Activated T-cell treated with anti-CD3 and anti-CD28 coated beads for 4 hours (primary cell): ENCODE results near the gene RIMOC1.
"Not testable (repeated sequence)": the region's sequence is repeated elsewhere in the genome, so short reads cannot be mapped to it uniquely, and the experiment has no call there.

Experiments used
- DNase-seq: peaks from one replicate; pipeline ENCODE4 v3.0.0-alpha.2; 2020

RIMOC1 gene

GRCh38 chr5:41892031-41892430 is 12.1 kb upstream of the RIMOC1 start:
- no peak for DNase-seq

DNA sequence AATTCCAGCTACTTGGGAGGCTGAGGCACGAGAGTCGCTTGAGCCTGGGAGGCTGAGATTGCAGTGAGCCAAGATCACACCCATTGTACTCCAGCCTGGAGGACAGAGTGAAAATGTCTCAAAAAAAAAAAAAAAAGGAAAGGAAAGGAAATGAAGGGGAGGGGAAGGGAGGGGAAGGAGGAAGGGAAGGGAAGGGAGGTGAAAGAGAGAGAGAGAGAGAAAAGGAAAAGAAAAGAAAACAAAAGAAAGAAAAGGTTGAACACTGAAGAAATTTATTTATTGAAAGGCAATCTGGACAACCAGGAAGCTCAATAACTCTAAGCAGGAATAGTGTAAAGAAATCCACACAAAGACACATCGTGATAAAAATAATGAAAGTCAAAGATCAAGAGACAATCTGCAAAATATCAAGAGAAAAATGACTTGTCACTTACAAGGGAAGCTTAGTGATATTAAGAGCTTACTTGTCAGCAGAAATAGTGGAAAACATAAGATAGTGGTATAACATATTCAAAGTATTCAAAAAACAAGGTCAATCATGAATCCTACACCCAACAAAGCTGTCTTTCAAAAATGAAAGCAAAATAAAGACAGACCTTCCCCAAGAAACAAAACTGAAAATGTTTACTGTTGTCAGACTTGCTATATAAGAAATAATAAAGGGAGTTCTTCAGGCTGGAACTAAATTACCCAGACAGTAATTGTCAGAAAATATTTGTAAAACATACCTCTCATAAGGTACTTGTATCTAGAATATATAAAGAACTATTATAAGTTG is 10.9 kb upstream of the RIMOC1 start:
- DNase-seq = no peak

DNA sequence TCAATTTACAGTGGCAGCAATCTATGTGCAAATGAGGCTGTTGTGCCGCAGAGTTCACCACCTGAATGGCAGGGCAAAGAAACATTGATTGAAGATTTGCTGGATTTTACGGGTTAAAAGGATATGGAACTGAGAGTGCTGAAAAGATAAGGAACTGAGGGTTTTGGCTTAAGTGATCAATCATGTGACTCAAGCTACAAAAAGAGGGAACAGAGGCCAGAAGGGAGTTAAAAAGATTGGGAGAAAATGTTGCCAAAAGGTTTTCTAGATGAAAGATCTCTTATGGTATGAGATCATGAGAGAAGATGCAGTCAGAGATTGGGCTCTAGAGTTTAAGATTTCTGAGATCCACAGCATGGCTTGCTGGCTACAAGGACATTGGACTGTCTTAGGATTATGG is 7.9 kb upstream of the RIMOC1 start:
- DNase-seq = no peak

GRCh38 chr5:41903382-41903891 is 707 bp upstream of the RIMOC1 start:
- DNase-seq = no peak

DNA sequence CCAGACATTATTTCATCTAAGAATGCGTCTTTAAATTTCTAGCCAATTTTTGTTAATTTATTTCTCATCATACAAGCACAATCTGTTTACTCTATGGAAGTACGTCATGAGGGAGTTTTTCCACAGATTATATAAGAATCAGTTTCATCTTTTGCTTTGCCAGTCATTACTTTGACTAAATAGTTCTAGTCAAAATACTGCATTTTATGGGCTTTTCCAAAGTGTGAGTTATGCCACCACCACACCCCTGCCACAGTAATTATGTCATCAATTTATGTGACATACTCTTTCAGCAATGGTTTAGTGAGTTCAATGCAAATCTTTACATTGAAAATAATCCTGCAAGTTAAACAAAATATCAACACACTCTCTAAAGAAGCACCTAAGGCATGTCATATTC is 2.0 kb downstream of the RIMOC1 start:
- DNase-seq = no peak

- DNase-seq = no peak
These were observed 4.4 kb downstream of the RIMOC1 start for GRCh38 chr5:41908374-41909079.

DNA sequence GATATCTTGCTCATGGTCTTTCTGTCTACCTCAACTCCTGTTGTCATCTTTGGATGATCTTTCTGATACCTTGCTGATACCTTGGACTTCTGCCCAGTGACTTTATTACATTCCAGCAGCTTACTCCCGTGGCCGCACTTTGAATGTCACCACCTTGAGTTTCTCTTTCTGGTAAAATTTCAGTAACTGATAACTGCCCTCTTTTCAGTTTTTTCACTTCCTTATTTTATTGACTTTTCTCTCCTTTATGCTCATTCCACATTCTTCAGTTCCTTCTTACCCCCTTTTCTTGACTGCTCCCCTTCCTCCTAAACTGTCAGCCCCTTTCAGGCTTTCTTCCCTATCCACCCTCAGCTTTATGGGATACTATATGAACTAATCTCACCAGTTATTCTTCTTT is 14.0 kb downstream of the RIMOC1 start:
- no peak for DNase-seq

- DNase-seq = no peak
These were observed 17.0 kb downstream of the RIMOC1 start for GRCh38 chr5:41921166-41921565.

DNA sequence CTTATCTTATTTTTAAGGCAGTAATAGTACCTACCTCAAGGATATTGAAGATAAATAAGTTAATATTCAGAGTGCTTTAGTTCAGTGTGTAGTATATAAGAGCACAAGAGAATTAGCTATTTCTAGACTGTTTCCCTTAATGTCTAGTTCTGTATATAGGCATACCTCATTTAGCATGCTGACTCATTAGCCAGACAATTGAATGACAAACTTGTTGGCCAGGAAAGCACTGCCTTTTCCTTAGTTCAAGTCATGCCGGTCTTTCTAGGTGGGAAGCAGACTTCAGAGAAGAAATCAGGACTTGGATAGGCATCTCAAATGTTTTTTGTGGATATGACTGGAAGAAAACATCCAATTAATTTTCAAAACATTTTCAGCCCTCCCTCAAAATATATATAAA is 17.7 kb downstream of the RIMOC1 start:
- no peak for DNase-seq

DNA sequence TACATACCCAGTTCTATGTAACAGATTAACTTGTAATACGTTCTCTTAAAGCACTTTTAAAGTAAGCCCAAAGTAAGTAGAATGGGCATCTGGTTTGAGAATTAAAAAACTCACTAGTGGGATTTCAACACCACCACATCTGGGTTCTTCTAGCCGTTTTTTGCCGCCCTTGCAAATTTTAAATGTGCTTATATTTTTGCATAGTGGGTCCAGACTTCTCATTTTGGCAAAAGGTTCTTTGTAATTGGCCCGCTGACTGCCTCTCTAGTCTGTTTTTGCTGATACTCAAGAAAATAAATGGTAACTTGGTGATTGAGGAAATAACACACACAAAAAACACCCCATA is 20.4 kb downstream of the RIMOC1 start:
- DNase-seq = no peak

DNA sequence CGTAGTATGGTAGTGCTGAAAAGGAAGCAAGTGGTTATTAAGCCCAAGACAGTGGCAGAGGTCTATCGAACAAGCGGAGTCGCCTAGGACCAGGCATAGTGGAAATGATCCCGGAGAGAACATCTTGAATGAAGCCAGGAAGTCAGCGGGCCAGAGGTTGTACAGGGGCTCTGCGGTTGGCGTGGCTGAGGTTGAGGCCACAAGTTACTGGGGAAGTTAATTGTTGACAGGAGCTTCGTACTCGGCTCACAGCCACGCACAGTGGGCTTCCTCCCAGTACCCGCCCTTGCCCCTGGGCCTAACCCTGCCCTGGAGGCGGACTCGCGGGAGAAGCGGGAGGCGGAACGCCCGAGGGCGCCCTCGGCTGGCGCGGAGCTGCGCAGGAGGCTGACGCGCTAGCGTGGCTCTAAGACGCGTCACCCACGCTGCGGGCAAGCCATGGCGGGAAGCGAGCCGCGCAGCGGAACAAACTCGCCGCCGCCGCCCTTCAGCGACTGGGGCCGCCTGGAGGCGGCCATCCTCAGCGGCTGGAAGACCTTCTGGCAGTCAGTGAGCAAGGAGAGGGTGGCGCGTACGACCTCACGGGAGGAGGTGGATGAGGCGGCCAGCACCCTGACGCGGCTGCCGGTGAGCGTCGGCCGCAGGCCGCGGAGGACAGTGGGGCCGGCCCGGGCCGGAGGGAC is 20.9 kb downstream of the RIMOC1 start, which contains the start of gene FBXO4:
FBXO4 (plus strand) TSS at position 410 of the 683 bp plus-strand sequence; CDS start at position 439, 29 bp downstream.
- DNase-seq = peak; percentile 76

GRCh38 chr5:41925555-41925951 is 21.4 kb downstream of the RIMOC1 start:
- peak; percentile 8 for DNase-seq

DNA sequence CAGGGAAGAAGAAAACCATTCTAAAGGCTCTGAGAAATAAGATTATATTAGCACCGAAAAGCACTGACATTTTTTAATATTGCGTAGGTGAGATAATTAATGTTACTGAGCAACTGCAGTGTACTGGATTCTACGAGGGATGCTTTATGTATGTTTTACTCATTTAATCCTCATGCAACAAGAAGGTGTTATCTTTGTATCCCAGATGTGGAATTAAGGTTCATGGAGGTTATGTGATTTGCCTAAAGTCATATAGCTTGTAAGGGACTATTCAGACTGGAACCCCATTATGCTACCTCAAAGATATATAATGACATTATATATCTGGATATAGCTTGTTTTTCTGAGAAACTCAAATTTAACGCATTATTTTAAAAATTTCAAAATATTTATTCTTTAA is 23.5 kb downstream of the RIMOC1 start:
- no peak for DNase-seq

- DNase-seq = no peak
These were observed 24.9 kb downstream of the RIMOC1 start for GRCh38 chr5:41929035-41929434.

DNA sequence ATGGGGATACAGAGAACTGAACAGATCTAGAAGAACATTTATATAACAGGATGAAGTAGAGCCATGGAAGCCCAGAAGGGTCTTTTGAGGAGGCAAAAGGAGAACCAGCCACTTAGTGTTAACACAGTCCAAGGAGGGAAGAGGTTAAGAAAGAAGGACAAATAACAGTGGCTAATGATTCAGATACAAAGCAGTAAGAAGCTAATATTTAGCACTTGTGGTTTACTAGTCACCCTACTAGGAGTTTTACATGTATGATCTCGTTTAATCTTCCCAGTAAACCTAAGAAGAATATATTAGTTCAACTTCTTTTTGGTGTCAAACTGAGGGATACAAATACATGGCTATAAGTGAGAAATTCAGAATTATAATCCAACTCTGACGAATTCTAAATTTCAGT is 28.6 kb downstream of the RIMOC1 start:
- DNase-seq = no peak

DNA sequence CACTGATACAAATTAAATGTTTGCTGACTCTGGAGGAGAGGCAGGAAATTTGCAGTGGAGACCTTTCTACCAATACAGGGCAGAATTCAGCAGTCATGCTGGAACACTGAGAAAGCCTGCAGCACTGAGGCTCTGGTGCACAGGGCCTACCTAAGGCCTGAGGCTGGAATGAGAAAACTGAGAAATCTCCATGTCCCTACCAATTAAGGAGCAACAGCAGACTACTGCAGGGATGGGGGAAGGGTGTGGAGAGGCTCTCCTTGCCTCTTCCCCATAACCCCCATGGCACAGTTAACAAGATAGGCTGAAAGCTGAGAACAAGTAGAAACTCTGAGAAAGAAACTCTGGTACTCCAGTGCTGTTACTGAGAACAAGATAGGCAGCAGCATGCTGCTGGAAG is 31.4 kb downstream of the RIMOC1 start:
- no peak for DNase-seq

DNA sequence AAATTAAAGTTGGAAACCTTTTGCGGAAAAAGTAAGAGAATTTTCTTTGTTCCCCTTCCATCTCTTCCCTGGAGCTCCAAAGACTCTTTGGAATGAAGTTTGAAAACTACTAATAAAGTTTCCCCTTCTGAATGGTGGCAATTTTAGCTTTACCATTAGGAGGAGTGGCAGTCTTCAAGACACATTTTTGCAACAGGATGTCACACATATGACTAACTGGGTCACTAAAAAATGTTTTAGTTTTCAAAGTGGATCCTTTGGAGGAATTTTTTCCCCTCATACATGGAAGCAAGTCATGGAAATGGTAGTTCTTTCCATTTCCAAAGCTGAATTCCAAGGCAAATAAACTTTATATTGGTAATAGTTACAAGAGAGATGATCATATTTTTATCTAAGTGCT is 36.5 kb downstream of the RIMOC1 start:
- no peak for DNase-seq

GRCh38 chr5:41945332-41945955 is 41.3 kb downstream of the RIMOC1 start:
- not testable (repeated sequence) for DNase-seq

- no peak for DNase-seq
These were observed 47.1 kb downstream of the RIMOC1 start for GRCh38 chr5:41951224-41951623.
